GM18867 (cell line): ENCODE results near the gene COL15A1.
"Not testable (repeated sequence)": the region's sequence is repeated elsewhere in the genome, so short reads cannot be mapped to it uniquely, and the experiment has no call there.

Experiments used
- ATAC-seq: cut with Tn5 transposase; IDR thresholded peaks from one replicate; pipeline ENCODE4 v1.9.1; 2021; ENCODE audit warnings: mild to moderate bottlenecking, moderate library complexity; ENCODE audit not compliant: unreplicated experiment

The COL15A1 gene

DNA sequence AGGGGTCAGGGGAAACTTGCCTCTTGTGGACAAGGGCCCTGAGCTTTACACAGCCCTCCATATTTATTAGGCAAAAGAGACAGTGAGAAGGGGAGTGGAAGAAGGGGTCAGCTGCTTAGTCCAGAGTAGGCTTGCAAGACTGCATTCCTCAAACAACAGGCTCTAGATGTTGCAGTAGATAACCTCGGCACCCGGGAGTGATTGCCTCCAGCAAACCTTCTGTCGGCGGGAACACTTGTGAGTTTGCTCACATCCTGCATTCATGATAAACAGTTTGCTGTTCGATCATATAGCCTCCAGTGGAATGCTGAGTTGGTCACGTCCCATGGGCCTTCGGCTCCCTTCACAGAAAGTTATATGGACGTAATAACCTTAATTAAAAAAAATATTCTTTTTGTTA, 66.7 kb downstream of the COL15A1 start:
- ATAC-seq, result not testable (repeated sequence)

DNA sequence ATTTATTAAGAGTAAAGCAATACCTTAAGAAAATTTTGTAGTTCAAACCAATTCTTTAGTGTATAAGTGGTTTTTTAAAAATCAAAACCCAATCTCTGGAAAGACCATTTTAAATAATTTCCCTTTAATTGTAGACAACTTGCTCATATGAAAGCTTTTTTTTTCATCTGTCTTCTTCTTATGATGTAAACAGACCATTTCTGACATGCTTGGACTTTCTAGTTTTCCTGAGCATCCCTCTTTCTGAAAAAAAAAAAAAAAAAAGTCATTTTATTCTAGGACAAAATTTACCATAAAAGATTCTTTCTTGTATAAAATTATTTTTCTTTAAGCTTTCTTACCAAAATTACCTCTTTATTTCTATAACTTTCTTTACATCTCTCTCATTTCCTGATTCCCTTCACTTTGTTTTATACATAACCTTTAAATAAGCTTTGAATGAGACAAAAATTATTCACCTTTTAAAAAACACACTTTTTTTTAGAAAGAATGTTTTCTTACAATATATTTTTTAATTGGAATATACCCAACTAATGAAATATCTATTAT, 67.5 kb downstream of the COL15A1 start:
- ATAC-seq, result no peak

DNA sequence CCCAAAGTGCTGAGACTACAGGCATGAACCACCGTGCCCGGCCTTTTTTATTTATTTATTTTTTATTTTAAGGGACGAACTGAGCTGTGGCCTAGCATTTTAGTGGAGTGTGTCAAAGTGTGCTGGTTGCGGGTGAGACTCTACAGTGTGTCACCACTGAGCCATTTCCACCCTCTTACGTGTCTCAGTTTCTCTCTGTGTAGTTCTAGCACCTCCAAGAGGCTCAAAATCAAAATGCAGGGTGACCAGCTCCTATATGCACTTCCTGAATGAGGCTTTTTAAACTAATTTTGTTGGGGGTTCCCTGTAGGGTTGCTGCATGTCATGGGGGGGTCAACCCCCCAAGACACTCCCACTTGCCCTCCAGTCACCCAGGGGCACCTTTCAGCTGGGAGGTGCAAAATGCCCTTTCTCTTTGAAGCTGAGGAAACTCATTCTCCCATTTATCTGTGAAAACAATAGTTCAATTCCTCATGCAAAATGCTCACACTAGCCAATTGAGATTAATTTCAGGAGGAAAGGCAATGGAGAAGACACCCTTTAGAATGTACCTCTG, 69.3 kb downstream of the COL15A1 start:
- ATAC-seq, result no peak

DNA sequence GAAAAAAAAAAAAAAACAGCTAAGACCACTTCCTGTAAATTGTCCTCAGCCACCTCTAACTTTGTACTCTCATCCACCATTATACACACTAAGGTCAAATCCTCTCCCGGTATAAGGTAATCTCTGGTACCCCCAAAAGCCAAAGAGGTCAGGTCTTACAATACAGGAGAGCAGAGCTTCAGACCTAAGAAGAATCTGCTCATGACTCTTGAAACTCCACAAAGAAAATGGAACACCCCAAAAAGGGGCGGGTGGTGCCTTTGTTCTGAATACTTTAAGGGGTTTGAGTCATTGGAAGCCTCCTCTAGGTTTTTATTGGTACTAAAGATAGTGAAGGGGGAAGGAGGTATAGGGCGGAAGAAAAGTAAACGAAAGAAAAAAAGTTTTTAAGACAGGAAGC, 69.8 kb downstream of the COL15A1 start:
- ATAC-seq, result no peak

DNA sequence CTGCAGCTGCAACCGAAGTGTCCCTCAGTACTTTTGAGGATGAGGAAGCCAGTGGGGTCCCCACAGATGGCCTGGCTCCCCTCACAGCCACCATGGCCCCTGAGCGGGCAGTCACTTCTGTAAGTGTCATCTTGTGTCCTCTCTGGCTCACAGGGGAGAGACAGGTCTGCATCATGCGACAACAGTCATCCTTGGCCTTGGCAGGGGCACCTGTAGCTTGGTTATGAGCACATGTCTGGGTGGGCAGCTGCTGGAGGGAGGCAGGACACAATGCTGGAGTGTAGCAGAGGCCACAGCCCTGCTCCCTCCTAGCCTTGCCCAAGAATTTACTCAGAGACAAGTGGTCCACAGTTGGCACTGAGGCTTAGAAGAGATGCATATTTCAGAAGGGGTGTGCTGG, 71.7 kb downstream of the COL15A1 start:
- ATAC-seq, result no peak

DNA sequence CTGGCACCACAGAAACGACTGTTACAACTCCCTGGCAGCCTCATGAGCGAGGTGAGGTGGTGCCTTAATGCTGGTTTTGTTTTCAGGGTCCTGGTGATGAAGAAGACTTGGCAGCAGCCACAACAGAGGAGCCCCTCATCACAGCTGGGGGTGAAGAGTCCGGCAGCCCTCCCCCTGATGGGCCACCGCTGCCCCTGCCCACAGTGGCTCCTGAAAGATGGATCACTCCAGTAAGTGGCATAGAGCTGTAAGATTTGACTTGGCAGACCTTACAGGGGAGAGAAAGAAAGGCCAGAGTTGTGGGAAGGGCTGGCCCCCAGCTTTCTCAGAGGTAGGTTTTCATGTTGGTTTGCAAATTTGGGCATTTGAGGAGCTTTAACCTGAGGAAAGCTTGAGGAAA, 72.2 kb downstream of the COL15A1 start:
- ATAC-seq, result no peak

DNA sequence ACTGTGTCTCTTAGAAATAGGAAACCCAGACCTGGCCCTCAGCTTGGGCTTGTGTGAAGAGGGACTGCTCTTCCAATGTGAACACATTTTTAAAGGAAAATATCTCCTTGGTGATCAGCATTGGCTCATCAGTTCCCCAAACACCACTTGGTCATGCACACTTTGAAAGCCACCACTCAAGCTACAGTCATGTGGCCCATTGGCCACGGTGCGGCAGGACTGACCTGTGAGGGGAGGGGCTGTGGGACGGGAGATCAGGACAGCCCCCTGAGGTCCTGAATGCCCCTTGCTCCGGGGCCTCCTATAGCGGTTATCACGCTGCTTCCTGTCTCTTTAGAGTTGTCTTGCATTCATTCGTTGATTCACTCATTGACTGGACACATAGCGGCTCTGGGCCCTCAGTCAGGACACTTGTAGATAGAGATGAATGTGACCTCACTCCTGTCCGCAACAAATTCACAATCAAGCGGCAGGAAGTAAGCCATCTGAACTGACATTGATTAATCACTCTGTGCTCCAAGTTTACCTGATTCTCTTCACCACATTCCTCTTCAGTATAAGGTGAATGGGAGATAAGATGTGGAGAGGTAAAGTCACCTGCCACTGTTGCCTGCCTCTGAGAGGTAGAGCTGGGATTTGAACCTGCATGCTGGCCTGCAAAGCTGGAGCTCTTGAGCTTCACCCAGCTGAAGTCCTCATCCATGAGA, 73.1 kb downstream of the COL15A1 start:
- no peak for ATAC-seq

DNA sequence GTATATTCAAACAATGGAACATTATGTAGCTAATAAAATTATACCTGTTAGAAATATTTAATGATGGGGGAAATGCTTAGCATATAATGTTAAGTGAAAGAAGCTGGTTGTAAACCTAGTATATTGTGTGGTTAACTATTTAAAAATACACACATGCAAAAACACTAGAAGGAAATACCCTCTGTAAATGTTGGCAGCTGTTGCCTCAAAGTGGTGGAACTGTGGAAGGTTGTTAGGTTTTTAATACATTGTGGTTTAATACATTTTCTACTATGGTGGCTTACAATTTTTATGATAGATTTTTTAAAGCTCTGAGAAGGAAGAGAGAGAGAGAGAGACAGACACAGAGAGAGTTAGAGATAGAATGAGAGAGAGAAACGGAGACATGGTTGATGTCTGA, 74.9 kb downstream of the COL15A1 start:
- no peak for ATAC-seq

DNA sequence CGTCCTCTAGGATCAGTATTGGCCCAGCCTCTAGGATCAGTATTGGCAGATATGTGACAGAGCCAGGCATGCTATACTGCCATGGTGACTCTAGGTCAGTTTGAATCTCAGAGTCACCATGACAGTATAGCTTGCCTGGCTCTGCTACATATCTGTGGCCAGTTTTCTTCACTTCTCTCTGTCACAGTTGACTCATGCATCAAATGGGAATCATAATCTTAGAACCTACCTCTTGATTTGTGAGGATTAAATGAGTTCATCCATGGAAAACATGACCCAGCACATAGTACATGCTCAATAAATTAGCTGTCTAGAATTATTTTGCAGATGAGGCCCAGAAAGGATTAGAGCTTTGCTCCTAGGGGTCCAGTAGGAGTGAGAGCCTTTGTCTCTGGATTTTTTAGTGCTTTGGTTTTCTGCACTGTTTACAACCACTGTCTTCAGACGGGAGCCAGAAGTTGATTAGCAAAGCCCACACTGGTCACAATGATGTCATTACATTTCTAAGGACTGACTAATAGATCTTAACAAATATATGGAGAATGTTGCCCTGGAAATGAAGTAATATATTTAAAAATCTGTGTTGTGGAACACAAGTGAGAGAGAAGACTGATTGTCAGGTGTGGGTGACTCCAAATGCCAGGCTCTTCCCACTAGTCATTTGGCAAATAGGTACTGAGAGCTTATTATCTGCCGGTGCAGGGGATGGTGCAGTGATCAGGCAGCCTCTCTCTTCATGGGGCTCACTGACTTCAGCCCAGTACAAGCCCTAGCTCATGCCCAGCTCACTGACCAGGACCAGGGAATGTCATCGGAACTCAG, 76.0 kb downstream of the COL15A1 start:
- no peak for ATAC-seq

DNA sequence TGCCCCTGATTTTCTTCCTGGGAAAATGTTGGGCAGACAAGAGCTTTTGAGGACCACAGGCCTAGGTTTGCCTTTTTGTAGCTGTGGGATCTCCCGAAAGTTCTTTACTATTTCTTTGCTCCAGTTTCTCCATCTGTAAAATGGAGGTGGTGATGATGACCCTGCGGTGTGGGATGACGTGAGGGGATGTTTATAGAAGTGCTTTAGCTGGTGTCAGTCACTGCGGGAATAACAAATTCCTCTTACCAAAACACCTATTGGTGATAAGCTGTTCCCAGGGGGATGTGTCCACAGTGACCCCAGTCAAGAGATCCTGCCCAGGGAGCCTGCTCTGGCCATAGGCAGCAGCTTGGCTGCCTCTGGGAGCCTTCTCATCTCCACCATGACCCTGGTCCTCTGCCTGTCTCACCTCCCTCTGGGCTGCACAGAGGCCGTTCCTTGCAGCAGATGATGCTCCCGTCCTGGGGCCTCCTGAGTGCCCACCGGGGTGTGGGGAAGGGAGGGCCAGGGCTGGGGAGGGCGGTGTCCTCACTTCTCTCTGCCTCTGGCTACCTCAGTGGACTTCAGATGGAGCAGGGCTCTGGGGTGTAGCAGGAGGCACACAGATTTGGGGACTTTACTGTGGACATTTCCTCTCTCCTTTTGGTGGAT, 77.2 kb downstream of the COL15A1 start:
- ATAC-seq, result no peak

DNA sequence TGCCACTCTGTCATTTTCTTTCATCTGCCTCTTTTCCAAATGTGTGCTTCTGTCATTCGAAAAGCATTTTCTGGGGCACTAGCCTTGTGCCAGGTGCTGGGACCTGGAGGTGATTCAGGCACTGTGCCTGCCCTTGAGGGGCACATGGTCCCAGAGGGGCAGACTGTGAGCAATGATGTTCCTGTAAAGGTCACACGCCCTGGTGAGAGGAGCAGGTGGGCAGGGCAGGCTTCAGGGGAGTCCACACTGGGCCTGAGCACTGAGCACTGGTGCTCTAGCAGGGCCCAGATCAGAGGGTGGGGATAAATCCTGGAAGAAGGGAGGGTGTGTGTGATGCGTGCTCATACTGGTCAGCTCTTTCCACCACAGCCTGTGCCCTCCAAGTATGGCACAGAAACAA, 77.8 kb downstream of the COL15A1 start:
- no peak for ATAC-seq

DNA sequence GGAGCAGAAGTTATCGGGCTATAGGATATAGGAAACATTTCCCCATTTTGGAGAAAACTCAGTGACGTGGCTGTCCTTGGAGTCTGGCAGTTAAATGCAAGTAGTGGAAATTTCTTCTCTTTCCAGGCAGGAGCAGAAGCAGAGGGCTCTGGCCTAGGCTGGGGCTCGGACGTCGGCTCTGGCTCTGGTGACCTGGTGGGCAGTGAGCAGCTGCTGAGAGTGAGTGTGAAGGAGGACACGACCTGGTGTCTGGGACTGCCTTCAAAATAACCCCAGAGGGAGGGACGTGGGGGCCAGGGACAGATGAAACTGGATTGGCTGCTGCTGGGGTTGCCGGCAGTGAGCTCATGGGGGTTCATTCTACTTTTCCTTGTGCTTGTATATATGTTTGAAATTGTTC, 79.5 kb downstream of the COL15A1 start:
- no peak for ATAC-seq

DNA sequence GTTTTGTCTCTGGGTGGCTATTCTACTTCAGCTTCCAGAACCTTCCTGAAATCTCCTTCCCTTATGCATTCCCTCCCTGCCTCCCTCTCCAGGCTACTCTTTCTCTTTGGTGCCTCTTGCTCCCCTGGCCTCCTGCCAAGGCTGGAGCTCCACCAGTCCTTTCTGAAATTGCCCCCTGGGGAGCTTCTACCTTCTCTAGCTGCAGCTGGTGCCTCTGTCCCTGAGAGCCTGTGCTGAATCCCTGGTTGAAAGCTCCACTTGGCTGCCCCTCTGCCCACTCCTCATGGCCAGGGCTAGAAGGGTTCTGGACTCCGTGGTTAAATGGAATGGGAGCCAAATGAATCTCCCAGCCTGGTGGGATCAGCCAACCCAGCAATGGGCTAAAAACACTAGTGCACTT, 80.1 kb downstream of the COL15A1 start:
- ATAC-seq, result no peak

DNA sequence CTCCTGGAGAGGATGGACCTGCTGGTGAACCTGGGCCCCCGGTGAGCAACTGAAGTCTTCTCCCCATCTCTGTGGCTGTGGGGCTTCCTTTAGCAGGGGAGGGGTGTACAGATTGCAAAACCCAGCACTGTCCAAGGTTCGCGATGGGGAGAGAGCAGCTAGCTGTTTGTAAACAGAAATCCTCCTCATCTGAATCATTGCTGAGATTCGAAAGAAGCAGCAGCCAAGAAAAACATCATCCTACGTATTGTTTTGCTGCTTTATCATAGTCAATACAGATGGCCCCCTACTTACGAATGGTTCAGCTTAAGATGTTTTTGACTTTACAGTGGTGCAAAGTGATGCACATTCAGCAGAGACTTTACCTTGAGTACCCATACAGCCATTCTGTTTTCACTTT, 81.3 kb downstream of the COL15A1 start:
- ATAC-seq, result no peak

DNA sequence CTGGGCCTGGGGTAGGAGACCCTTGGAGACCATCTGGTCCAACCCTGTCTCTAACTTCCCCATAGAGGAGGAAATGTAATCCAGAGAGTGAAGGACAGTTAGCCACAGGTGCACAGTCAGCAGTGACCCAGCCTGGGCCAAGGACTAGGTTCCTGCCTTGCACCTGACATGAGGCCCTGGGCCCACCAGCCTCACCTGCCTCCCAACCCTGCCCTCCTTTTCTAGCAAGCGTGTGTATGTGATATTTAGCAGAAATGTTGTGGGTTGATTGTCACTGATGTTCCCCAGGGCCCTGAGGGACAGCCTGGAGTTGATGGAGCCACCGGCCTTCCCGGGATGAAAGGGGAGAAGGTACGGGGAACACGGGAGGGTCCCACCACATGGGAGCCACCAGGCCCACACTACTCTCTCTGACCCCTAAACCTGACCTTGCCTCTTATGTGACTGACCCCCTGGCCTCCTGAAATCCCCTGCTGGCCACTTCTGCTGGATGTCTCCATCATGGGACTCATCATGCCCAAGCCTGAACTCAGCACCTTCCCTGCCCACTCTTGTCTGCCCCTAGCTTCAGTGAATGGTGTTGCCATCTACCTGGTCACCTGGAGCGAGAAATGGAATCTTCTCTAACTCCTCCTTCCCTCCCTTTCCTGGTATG, 82.0 kb downstream of the COL15A1 start:
- ATAC-seq, result no peak

DNA sequence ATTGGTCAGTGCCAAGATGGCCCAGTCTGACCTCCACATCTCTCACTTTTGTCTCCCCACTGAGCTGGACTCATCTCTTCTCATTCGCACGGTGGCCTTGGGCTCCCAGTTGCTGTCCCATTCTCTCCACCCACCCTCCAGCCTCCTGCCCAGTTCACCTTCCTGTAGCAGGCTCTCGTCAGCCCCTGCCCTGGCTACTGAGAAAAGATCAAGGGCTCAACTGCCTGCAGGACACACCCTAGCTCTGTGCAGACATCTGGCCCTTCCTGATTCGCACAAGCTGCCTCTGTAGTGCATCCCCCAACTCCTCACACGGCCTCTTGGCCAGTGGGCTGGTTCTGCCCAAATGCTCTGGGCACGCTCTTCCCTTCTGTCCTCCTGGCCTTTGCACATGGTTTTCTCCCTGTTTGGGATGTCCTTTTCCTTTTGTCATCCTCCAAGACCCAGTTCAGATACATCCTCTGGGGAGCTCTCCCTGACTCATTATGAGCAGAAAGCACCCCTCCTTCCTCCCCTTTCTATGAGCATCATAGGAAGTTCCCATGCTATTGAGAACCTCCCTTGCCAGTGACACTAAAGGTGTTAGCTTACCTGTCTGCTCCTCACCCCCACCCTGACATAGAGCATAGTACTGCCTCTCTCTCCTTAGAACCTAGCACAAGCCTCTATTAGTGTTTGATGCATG, 82.7 kb downstream of the COL15A1 start:
- no peak for ATAC-seq

DNA sequence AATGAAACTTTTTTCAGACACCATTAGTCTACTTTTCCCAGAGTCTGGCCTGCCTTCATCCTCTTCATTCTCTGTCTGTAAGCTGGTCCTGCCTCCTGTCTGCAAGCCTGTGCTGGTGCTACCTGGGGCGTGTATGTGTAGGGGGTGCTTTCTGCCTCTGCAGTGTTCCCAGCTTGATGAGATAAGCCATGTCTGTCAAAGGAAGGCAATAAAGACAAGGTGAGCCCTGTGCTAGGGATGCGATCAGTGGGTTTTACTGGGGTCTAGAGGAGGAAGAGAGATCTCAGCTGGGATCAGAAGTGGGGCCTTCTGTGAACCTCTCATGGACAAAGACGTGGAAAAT, 83.2 kb downstream of the COL15A1 start:
- no peak for ATAC-seq

DNA sequence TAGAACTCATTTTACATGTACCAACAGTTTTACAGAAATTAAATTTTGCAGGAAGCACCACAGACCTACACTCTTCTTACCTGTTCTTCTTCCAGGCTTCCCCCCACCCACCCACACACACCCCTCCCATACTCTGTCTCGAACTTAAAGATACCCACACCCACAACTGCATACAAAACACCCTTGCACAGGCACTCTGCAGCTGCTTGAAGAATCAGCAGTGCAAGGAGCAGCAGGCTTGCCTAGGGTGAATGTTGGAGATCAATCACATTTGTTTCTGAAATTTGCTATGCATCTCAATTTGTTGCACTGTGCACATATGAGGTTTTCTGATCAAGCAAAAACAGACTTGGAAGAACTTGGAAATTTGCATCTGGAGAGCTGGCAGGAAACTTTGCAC, 83.7 kb downstream of the COL15A1 start:
- no peak for ATAC-seq

DNA sequence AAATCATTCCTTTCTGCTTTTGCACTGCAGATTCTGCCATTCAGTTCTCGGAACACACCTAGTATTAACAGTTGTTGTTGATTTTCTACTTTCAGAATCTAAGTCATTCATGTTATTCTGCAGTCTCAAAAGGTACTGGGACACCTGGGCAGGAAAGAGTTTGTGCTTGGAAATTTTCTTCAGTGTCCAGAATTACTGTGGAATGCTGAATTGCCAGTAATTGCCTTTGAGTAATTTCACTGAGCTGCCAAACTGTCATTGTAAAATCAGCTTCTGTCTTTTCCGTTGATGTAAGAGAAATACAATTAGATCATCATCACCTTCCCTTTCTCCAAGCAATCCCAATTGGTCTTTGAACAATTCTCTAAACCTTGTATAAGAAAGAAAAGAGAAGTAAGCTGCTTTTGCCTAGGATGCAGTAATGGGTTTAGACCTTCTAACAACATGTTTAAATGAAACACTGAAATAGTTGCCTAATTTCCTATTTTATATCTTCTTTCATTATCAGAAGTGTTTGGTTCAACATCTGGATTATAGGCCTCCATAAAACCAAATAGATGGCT, 85.5 kb downstream of the COL15A1 start:
- no peak for ATAC-seq

DNA sequence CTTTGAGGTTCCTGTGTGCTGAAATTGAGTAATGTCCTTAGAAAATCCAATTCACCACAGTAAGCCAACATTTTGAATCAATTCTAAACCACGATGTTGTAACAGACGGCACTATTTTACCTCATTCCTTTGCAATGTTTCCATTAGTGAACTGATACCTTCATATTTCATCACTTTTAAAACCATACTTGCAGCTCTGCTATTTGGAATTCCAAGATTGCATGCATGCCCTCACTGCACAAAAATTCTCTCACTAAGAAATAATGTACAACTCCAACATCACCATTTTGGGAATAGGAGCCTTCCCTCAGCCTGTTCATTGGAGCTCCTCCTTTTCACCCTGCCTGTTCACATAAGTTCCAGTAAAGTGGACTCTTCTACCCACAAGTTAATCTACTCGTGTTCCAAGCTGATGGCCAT, 86.4 kb downstream of the COL15A1 start:
- no peak for ATAC-seq
